Measurements from ENCODE around the gene MIB1.
A peak's percentile ranks its signal among the peaks of the same experiment; 100 is the strongest.

- TF ChIP-seq CTCF (IDR thresholded peaks at IDR 0.05) (peak; percentile 44 to 83 (median 61)), POLR2A (IDR thresholded peaks at IDR 0.05) (peak; percentile 88 to 96)
Measured at GRCh38 chr18:21704603-21705364, 35.8 kb upstream of the MIB1 start, which contains the start of gene ABHD3.
